T-helper 22 cell (primary cell): ENCODE data around the gene FOXL3.

ENCODE experiments used
- DNase-seq: peaks from one replicate; pipeline ENCODE4 v3.0.0-alpha.2; 2020; ENCODE audit warnings: low read depth

FOXL3 gene

GRCh38 chr7:266851-267840 is 22.8 kb upstream of the FOXL3 start:
- no peak for DNase-seq

- DNase-seq = no peak
These were observed 21.0 kb upstream of the FOXL3 start for GRCh38 chr7:268991-269390.

- no peak for DNase-seq
These were observed 20.2 kb upstream of the FOXL3 start for GRCh38 chr7:269721-270120.

- DNase-seq = no peak
These were observed 19.5 kb upstream of the FOXL3 start for GRCh38 chr7:270351-270983.

GRCh38 chr7:271266-272107 is 18.5 kb upstream of the FOXL3 start:
- DNase-seq = no peak

DNA sequence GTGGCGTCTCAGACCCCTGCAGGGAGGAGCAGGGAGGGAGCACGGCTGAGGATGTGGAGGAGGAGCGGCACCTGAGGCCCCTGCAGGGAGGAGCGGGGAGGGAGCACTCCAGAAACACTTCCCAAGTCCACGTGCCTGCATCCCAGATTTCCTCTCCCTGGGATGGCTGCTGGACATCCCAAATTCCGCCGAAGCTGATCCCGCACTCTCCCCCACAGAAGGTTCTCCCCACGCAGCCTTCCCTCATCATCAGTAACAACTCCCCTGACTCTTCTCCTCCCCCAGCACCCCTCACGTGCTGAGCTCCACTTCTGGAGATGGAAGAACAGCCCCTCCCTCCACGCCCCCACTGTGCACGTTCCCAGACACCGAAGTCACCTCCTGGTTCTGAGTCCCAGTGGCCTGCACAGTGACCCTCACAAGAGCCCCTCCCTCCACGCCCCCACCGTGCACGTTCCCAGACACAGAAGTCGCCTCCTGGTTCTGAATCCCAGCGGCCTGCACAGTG is 17.8 kb upstream of the FOXL3 start:
- DNase-seq = no peak

DNA sequence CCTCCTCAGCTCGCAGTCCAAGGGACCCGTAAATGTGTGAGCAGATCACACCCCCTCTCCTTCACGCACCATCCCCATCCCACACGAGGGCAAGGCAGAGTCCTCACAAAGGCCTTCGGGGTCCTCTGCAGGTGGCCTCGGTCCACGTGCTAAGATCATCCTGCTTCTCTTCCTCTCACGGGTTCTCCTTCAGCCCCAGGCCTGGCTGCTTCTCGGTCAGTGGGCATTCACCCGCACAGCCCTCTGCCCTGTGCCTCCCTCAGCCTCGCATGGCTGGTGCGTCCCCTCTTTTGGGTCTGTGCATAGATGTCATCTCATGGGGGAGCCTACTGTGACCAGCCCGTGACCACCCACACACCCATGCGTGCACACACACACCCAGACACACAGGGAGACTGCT is 17.3 kb upstream of the FOXL3 start:
- DNase-seq = no peak

- no peak for DNase-seq
These were observed 16.6 kb upstream of the FOXL3 start for GRCh38 chr7:273327-273726.

DNA sequence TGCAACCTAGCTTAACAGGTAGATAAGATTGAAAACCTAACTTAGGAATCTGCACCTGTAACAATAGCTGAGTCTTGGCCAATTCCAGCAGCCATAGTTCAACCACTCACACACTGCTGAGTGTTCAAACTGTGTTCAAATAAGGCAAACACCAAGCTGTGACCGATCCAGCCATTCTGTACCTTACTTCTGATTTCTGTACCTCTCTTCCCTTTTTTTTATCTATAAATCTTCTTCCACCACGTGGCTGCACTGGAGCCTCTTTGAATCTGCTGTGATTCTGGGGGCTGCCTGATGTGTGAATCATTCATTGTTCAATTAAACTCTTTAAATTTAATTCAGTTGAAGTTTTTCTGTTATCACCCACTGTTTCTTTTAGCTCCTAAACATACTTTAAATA is 15.7 kb upstream of the FOXL3 start:
- DNase-seq = no peak

GRCh38 chr7:276230-276835 is 13.6 kb upstream of the FOXL3 start:
- no peak for DNase-seq

DNA sequence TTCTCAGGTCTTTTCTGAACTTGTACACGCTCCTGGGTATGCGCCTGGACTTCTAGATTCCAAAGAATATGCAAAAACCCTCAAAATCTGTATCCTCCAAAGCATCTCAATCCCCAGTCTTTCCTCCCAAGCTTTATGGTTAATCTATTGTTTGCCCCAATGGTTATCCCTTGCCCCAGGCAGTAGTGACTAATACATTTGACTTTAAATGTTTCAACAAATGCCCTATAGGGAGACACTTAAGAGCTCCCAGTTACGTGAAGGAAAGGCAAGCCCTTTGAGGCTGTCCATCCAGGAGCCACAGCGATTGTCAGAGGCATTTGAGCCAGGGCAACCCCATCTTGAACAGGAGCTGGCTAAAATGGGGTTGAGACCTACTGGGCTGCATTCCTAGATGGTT is 12.7 kb upstream of the FOXL3 start:
- no peak for DNase-seq

DNA sequence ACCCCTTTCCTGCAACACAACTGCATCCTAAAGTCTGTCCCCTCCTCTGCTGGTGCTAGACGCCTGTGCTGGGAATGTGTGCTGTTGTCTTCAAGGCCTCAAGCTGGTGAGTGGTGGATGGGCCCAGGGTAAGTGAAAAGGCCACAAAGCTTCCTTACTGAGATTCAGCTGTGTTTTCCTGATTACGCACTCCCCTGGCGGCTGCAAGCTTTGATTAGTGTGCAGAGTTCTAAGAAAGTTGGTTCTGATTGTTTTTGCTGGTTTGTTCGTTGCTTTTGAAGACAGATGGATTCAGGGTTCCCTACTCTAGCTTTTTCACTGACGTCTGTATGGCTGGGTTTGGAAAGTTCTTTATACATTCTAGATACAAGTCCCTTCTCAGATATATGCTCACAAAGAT is 11.9 kb upstream of the FOXL3 start:
- no peak for DNase-seq

GRCh38 chr7:279821-280220 is 10.1 kb upstream of the FOXL3 start:
- DNase-seq = no peak

DNA sequence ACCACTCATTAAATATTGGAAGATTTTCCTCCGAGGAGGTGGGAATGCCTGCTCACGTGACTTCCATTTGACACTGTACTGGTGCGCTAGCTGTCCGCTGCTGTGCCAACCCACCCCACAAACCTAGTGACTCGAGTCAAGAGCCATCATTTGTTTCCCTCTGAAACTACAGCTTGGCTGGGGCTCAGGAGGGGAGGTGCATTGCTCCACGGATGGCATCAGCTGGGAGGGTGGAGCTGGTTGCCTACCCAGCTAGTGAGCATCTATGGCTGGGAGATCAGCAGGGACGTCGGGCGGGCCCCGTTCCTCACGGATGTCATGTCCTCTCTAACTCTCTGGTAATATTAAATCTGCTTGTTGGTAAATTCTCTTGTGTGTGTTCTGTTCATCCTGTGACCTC is 9.5 kb upstream of the FOXL3 start:
- DNase-seq = no peak

DNA sequence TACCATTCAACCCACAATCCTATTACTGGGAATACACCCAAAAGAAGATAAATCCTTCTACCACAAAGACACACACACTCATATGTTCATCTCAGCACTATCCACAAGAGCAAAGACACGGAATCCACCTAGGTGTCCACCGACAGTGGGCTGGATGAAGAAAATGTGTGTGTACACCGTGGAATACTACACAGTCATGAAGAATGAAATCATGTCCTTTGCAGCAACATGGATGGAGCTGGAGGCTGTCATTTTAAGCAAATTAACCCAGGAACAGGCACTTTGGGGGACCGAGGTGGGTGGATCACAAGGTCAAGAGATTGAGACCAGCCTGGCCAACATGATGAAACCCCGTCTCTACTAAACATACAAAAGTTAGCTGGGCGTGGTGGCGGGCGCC is 8.3 kb upstream of the FOXL3 start:
- no peak for DNase-seq

GRCh38 chr7:282621-283020 is 7.3 kb upstream of the FOXL3 start:
- no peak for DNase-seq

DNA sequence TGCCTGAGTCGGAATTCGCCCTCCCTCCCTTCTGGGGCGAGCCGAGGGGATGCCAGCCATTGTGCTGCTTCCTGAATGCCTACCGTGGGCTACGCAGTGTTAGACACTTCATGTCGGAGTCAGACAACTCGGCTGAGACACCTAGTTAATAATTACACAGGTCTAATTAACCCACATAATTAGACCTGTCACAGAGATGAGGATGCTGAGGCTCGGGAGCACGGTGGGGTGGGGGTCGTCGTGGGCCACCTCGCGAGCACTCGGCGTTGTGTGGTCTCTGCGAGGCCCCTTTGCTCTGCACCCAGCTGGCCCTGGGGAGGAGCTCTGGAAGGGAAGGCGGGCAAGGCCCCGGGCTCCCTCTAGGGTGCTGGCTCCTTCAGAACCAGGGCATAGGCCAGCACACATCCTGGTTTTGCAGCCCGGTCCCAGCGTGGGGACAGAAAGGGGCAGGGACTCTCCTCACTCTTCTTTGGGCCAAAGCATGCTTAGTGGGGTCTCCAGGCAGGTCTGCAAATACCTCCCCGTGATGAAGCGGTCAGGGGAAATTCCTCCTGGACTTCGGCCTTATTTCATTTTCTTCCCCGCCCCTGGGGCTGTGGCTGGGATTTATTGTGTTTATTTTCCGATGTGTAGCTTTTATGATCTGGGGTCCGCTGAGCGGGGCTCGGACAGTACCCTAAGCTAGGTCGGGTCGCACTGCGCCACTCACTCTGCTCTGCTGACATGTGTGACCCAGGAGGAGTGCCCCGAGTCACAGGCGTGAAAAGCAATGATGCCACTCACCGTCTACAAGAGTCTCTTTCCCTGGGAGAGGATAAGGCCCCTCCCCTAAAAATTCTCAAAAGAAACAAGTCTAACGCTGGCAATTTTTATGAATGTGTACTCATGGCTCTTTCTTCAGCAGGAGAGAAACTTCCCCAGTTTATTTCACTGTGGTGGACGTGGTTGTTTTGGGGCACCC is 4.9 kb upstream of the FOXL3 start:
- no peak for DNase-seq

DNA sequence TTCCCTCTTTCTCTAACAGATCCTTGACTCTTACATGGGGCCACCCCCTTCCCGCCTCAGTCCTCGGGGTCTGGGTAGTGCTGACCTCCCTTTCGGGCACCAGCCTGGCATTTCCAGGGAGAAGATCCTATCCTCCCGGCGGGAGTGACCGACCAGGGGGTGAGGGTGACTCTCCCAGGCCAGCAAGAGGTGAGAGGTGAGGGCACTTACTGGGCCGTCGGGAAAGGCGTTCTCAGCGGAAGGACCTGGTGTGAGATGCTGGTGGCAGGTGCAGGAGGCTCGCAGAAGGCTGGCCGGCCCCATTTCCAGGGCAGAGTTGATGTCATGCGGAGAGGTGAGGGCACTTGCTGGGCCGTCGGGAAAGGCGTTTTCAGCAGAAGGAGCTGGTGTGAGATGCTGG is 4.2 kb upstream of the FOXL3 start:
- no peak for DNase-seq

DNA sequence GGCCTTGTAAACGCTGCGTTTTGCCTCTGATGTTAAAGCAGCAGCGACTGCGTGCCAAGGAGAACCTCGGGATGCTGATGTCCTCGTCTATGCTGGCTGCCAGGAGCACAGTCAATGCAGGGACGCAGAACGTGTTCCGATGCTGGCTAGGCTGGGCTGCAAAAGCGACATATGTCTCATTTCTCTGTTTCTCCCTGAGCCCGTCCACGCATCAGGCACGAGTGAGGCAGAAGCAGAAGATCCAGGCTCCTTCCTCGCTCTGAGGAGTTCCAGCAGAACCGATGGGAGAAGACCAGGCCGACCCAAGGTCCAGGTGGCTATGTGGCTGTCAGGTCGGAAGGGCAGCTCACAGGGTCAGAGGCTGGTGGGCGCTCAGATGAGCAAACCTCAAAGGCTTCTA is 3.7 kb upstream of the FOXL3 start:
- DNase-seq = no peak

GRCh38 chr7:288671-289101 is 1.3 kb upstream of the FOXL3 start:
- DNase-seq = no peak
